Measurements from ENCODE around the gene ERMN. TPM values are rescaled to one million over a fixed set of nuclear protein-coding genes. Genes with fewer than 3 reads are reported as not detected.

Gene ERMN
- total and polyA plus RNA-seq, 2 experiments from 2014 or later, result 0.07 to 0.64 TPM

DNA sequence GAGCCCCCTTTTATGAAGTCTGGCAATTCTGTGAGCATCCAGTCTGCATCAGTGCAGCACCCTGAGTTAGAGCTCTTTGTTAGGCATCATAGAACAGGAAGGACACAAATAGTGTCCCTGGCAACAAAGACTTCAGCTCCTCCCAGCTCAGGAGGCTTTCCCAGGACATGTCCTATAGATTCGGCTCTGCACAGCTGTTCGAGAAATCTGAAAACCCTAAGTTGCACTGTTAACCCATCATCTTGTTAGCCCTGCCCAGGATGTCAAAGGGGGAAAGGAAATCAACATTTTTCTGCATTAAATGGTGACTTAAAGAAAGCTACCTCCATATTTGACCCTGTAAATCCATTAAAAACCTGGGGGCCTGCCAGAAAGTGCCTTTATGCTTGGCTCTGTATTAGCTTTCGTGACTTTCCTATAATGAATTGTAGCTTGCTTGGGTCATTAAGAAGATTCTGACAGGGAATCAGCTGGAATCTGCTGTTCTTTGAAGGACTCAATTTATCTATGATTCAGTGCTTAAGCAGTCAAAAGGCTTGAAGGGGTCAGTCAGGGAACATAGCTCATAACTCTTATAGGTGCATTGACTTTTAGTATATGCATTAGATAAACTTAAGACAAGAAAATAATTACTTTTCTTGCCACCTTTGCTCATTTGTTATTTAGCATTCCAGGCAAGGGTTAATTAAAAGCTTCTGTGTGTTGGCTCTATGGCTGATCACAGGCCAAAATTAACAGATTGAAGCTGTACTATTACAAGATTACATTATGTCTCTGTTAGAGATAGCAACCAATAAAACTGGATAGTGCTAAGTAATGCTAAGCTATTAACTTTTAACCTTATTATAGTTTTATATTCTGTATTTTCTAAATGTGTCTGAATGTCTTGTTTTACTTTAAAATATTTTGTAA, 20.6 kb downstream of the ERMN start:
- no peaks in the 10 kb centered on the region for H3K9me3 ChIP-seq (ENCODE audit: low read depth)
- no peaks in the 10 kb centered on the region for H3K9me2 ChIP-seq (replicated peaks; ENCODE audit: insufficient read depth)
- DNase-seq (ENCODE audit: low spot score), result no peak
- H4K20me1 ChIP-seq (ENCODE audit: insufficient read depth, poor library complexity, severe bottlenecking), result no peaks in the 10 kb centered on the region
- 37% methylated on average over 3 of the region's 3 CpGs for WGBS (ENCODE audit: low lambda C conversion rate, missing lambda C conversion rate)
- no peak overlapping the region for H3K27ac ChIP-seq
- H3K79me2 ChIP-seq, result no peaks in the 10 kb centered on the region
- H3K4me2 ChIP-seq, result no peak overlapping the region
- no peaks in the 10 kb centered on the region for H3K36me3 ChIP-seq (replicated peaks; ENCODE audit: insufficient read depth, low read depth)
- H2AFZ ChIP-seq, result no peak overlapping the region
- no peak overlapping the region for H3K4me3 ChIP-seq
- no peaks in the 10 kb centered on the region for H3K27me3 ChIP-seq
- H3K4me1 ChIP-seq (ENCODE audit: insufficient read depth), result peaks cover 14% of the 10 kb centered on the region
- TF ChIP-seq EZH2 (IDR thresholded peaks at IDR 0.05; ENCODE audit: borderline replicate concordance), result no peak
- TF ChIP-seq EZH2phosphoT487 (IDR thresholded peaks at IDR 0.05; ENCODE audit: low read depth, severe bottlenecking, unreplicated experiment), result no peak
- TF ChIP-seq, protein P1, sequence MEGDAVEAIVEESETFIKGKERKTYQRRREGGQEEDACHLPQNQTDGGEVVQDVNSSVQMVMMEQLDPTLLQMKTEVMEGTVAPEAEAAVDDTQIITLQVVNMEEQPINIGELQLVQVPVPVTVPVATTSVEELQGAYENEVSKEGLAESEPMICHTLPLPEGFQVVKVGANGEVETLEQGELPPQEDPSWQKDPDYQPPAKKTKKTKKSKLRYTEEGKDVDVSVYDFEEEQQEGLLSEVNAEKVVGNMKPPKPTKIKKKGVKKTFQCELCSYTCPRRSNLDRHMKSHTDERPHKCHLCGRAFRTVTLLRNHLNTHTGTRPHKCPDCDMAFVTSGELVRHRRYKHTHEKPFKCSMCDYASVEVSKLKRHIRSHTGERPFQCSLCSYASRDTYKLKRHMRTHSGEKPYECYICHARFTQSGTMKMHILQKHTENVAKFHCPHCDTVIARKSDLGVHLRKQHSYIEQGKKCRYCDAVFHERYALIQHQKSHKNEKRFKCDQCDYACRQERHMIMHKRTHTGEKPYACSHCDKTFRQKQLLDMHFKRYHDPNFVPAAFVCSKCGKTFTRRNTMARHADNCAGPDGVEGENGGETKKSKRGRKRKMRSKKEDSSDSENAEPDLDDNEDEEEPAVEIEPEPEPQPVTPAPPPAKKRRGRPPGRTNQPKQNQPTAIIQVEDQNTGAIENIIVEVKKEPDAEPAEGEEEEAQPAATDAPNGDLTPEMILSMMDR (IDR thresholded peaks at IDR 0.05; ENCODE audit: poor library complexity), result no peak

DNA sequence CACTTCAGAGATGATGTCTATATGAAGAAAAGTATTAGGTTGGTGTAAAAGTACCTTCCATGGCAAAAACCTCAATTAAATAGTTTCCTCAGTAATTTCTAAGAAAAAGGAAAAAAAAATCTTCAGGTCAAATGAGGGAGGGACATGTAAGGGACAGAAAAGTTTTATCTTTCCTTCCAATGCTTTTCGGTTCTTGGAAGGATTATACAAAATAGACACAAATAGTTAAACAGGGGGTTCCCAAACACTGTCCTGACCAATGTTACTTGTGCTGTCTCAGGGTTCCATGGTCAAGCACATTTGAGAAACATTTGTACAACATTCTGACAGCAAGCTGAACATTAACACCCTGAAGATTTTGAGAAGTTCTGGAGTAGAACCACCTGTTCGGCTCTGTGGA, 22.0 kb downstream of the ERMN start:
- Histone ChIP-seq H3K4me2 (no peak overlapping the region), H3K4me3 (no peak overlapping the region), H3K9me2 (replicated peaks; ENCODE audit: insufficient read depth) (no peaks in the 10 kb centered on the region), H3K27me3 (no peaks in the 10 kb centered on the region), H3K27ac (no peak overlapping the region), H3K4me1 (ENCODE audit: insufficient read depth) (peaks cover 14% of the 10 kb centered on the region), H3K9me3 (ENCODE audit: low read depth) (no peaks in the 10 kb centered on the region), H3K36me3 (replicated peaks; ENCODE audit: insufficient read depth, low read depth) (no peaks in the 10 kb centered on the region), H2AFZ (no peak overlapping the region), H4K20me1 (ENCODE audit: insufficient read depth, poor library complexity, severe bottlenecking) (no peaks in the 10 kb centered on the region), H3K79me2 (no peaks in the 10 kb centered on the region)
- no peak for DNase-seq (ENCODE audit: low spot score)
- TF ChIP-seq, protein P1 (IDR thresholded peaks at IDR 0.05; ENCODE audit: poor library complexity), result no peak
- TF ChIP-seq EZH2phosphoT487 (IDR thresholded peaks at IDR 0.05; ENCODE audit: low read depth, severe bottlenecking, unreplicated experiment) (no peak), EZH2 (IDR thresholded peaks at IDR 0.05; ENCODE audit: borderline replicate concordance) (no peak)
- 48% methylated on average over 2 of the region's 2 CpGs for WGBS (ENCODE audit: low lambda C conversion rate, missing lambda C conversion rate)

DNA sequence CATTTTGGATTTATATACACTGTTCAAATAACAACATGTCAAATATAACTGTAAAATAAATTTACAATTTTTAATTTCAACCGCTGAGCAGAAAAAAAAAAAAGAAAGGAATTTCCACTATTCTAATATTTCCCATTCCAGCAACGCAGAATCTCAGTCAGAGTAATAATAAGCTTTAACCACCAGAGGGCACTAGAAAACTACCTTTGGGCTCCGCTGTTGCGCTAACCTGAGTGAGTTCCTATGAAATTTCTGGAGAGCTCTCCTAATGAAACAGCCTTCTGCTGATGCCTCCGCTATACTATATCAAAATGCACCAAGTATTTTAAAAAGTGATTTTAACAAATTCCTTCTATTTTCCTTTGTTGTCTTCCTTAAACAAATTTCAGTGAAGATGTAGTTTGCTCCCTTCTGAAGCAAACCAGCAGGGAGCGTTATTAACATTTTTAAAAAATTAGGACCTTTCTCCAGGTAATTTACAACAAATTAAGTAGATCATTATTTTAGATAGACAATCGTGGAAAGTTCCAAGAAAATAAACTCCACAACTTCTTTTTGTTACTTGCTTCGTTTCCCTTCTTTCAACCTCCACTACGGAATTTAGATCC, 23.0 kb downstream of the ERMN start:
- Histone ChIP-seq H3K4me3 (no peak overlapping the region), H3K36me3 (replicated peaks; ENCODE audit: insufficient read depth, low read depth) (no peaks in the 10 kb centered on the region), H3K9me2 (replicated peaks; ENCODE audit: insufficient read depth) (no peaks in the 10 kb centered on the region), H3K4me2 (no peak overlapping the region), H3K4me1 (ENCODE audit: insufficient read depth) (peaks cover 14% of the 10 kb centered on the region), H2AFZ (no peak overlapping the region), H4K20me1 (ENCODE audit: insufficient read depth, poor library complexity, severe bottlenecking) (no peaks in the 10 kb centered on the region), H3K27me3 (no peaks in the 10 kb centered on the region), H3K79me2 (no peaks in the 10 kb centered on the region), H3K27ac (no peak overlapping the region), H3K9me3 (ENCODE audit: low read depth) (no peaks in the 10 kb centered on the region)
- TF ChIP-seq EZH2 (IDR thresholded peaks at IDR 0.05; ENCODE audit: borderline replicate concordance) (no peak), EZH2phosphoT487 (IDR thresholded peaks at IDR 0.05; ENCODE audit: low read depth, severe bottlenecking, unreplicated experiment) (no peak)
- TF ChIP-seq, protein P1 (IDR thresholded peaks at IDR 0.05; ENCODE audit: poor library complexity), result peak; percentile 92
- DNase-seq (ENCODE audit: low spot score), result peak; percentile 81
- WGBS (ENCODE audit: low lambda C conversion rate, missing lambda C conversion rate), result 35% methylated on average over 9 of the region's 9 CpGs
